ENCODE results near the gene WFDC10B.

DNA sequence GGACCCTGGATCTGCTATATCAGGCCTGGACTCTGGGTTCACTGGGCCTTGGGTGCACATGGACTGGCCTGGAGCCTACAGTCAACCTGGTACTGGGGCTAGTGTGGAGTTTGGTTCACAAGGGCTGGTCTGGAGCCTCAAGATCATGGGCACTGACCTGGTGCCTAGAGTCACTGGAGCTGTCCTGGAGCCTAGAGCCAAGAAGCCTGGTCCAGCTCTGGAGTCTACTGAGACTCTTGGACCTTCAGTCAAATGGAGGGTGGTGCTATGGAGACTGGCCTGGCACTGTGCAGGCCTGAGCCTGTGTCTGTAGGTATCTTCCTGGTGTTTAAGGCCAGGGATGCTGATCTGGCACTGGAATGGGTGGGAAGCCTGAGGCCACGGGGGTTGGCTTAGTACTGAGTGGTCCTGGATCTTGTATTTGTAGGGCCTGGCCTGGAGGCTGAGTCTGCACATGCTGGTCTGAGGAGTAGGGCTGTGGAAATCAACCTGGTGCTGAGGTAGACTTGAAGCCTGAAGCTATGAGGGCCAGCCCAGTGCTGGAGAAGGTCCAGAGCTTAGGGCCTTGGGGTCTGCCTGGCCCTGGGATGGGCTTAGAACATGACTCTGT lies 57.3 kb downstream of the WFDC10B start:
- TF ChIP-seq, protein P1, sequence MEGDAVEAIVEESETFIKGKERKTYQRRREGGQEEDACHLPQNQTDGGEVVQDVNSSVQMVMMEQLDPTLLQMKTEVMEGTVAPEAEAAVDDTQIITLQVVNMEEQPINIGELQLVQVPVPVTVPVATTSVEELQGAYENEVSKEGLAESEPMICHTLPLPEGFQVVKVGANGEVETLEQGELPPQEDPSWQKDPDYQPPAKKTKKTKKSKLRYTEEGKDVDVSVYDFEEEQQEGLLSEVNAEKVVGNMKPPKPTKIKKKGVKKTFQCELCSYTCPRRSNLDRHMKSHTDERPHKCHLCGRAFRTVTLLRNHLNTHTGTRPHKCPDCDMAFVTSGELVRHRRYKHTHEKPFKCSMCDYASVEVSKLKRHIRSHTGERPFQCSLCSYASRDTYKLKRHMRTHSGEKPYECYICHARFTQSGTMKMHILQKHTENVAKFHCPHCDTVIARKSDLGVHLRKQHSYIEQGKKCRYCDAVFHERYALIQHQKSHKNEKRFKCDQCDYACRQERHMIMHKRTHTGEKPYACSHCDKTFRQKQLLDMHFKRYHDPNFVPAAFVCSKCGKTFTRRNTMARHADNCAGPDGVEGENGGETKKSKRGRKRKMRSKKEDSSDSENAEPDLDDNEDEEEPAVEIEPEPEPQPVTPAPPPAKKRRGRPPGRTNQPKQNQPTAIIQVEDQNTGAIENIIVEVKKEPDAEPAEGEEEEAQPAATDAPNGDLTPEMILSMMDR (IDR thresholded peaks at IDR 0.05; ENCODE audit: low read depth, low read length): no peak
- TF ChIP-seq EZH2phosphoT487 (IDR thresholded peaks at IDR 0.05; ENCODE audit: low read depth): no peak
